GM06990 (cell line): ENCODE data around the gene SHISAL2B.

ENCODE experiments used
- DNase-seq: peaks from one replicate; pipeline ENCODE4 v3.0.0-alpha.2; 2011; ENCODE audit not compliant: insufficient read length; ENCODE audit errors: extremely low read depth
- H3K27me3 ChIP-seq: replicated peaks from 2 replicates; pipeline ENCODE4 v1.6.0; 2011; ENCODE audit warnings: low read length; ENCODE audit not compliant: control insufficient read depth, insufficient read depth
- H3K36me3 ChIP-seq: 2 replicates; pipeline ENCODE4 v1.5.1; 2011; ENCODE audit warnings: low read length; ENCODE audit not compliant: control insufficient read depth, insufficient read depth
- H3K4me3 ChIP-seq: replicated peaks from 2 replicates; pipeline ENCODE4 v1.5.1; 2011; ENCODE audit warnings: low read depth, mild to moderate bottlenecking, control low read depth, low read length
- CTCF ChIP-seq: IDR thresholded peaks from 2 replicates; pipeline ENCODE4 v1.5.1; 2011; ENCODE audit warnings: low read length, control low read depth, mild to moderate bottlenecking, inconsistent platforms; ENCODE audit not compliant: insufficient read depth, poor library complexity, severe bottlenecking

Gene SHISAL2B

GRCh38 chr5:64667068-64667467 is 23.2 kb upstream of the SHISAL2B start:
- no peak for DNase-seq
- no peaks in the 10 kb centered on the region for H3K36me3 ChIP-seq
- no peak overlapping the region for H3K4me3 ChIP-seq
- H3K27me3 ChIP-seq = no peaks in the 10 kb centered on the region
- TF ChIP-seq CTCF = no peak

GRCh38 chr5:64670277-64670676 is 20.0 kb upstream of the SHISAL2B start:
- TF ChIP-seq CTCF = no peak
- DNase-seq = no peak
- Histone ChIP-seq H3K4me3 (no peak overlapping the region), H3K27me3 (no peaks in the 10 kb centered on the region), H3K36me3 (no peaks in the 10 kb centered on the region)

- no peaks in the 10 kb centered on the region for H3K27me3 ChIP-seq
- no peak for TF ChIP-seq CTCF
Measured at GRCh38 chr5:64671678-64672077, 18.6 kb upstream of the SHISAL2B start.

GRCh38 chr5:64678374-64678773 is 11.9 kb upstream of the SHISAL2B start:
- TF ChIP-seq CTCF = no peak
- Histone ChIP-seq H3K4me3 (no peak overlapping the region), H3K27me3 (no peaks in the 10 kb centered on the region), H3K36me3 (no peaks in the 10 kb centered on the region)
- no peak for DNase-seq

More at GRCh38 chr5:64671678-64672077, 18.6 kb upstream of the SHISAL2B start:
- Histone ChIP-seq H3K4me3 (no peak overlapping the region), H3K36me3 (no peaks in the 10 kb centered on the region)
- DNase-seq = no peak

GRCh38 chr5:64680289-64680688 is 10.0 kb upstream of the SHISAL2B start:
- DNase-seq = no peak
- no peak for TF ChIP-seq CTCF
- no peaks in the 10 kb centered on the region for H3K27me3 ChIP-seq
- H3K36me3 ChIP-seq = no peaks in the 10 kb centered on the region
- H3K4me3 ChIP-seq = no peak overlapping the region

- Histone ChIP-seq H3K27me3 (no peaks in the 10 kb centered on the region; the same call in 1 of the 2 replicates), H3K4me3 (no peak overlapping the region), H3K36me3 (no peaks in the 10 kb centered on the region)
- DNase-seq = no peak
- peak; percentile 3 for TF ChIP-seq CTCF
Measured at GRCh38 chr5:64682608-64683007, 7.7 kb upstream of the SHISAL2B start.
